Measurements from ENCODE around the gene STRIP1. TPM values are rescaled to one million over a fixed set of nuclear protein-coding genes. Genes with fewer than 3 reads are reported as not detected.

STRIP1 gene
- total and polyA plus RNA-seq, 2 donors (not counting 3 experiments of a cell fraction or from before 2014, with no cell fraction given): 26.2 to 42.1 TPM

- POLR2A ChIA-PET: no interaction called here
- no peak overlapping the region for H3K9ac ChIP-seq (replicated peaks; ENCODE audit: extremely low read depth, insufficient read depth, low read length)
- no peak for FAIRE-seq
- no peak overlapping the region for H3K4me3 ChIP-seq (replicated peaks in 1 of 3; ENCODE audit: insufficient read depth in 1 of 3, low read depth in 1 of 3, low read length in 3 of 3)
- H3K4me2 ChIP-seq (ENCODE audit: insufficient read depth, low read length): no peak overlapping the region
- H3K79me2 ChIP-seq (ENCODE audit: control insufficient read depth, insufficient read depth, low read length): no peaks in the 10 kb centered on the region
- no peak for DNase-seq (ENCODE audit: low read depth, low spot score)
- no peak overlapping the region for H2AFZ ChIP-seq (ENCODE audit: low read depth, low read length)
- intact Hi-C loops (cut with micrococcal nuclease) (no loop called here), dilution Hi-C loops (cut with MboI; ENCODE audit: extremely low pct_ligation_motif_present, low sequenced_read_pairs) (no loop called here)
- BruUV-seq (replicated peaks): no TSS peak
- H3K9me1 ChIP-seq (replicated peaks; ENCODE audit: control insufficient read depth, extremely low read depth, insufficient read depth, low read length): no peaks in the 10 kb centered on the region
- no peaks in the 10 kb centered on the region for H3K4me1 ChIP-seq (ENCODE audit: control insufficient read depth, extremely low read depth, insufficient read depth, low read length)
- TF ChIP-seq POLR2AphosphoS5 (IDR thresholded peaks at IDR 0.05; ENCODE audit: insufficient read depth, low read depth, low read length): no peak
- no peaks in the 10 kb centered on the region for H3K9me3 ChIP-seq (replicated peaks; ENCODE audit: control insufficient read depth, insufficient read depth, low read length)
- H3K36me3 ChIP-seq (ENCODE audit: control insufficient read depth in 2 of 2, extremely low read depth in 1 of 2, insufficient read depth in 2 of 2, low read length in 2 of 2): no peaks in the 10 kb centered on the region
- no peak overlapping the region for H3K27ac ChIP-seq (ENCODE audit: insufficient read depth, low read depth, low read length)
- H3K27me3 ChIP-seq (ENCODE audit: control insufficient read depth in 2 of 2, insufficient read depth in 2 of 2, low read length in 2 of 2): peaks cover 6 to 8% of the 10 kb centered on the region in 2 experiments
- no peaks in the 10 kb centered on the region for H4K20me1 ChIP-seq (replicated peaks; ENCODE audit: control insufficient read depth, extremely low read depth, insufficient read depth, low read length)
- CTCF ChIA-PET: interaction anchor here (1.2 to 13.7 kb wide), 4 partner anchors 10 to 396 kb away, joined by 4 to 272 read pairs (median 6); no protein-coding TSS in a partner anchor
These were observed 65.9 kb downstream of the STRIP1 start for GRCh38 chr1:110100335-110100734.

GRCh38 chr1:110102081-110102480 lies 67.7 kb downstream of the STRIP1 start:
- H3K4me3 ChIP-seq (replicated peaks in 1 of 3; ENCODE audit: insufficient read depth in 1 of 3, low read depth in 1 of 3, low read length in 3 of 3): no peak overlapping the region
- H3K9me1 ChIP-seq (replicated peaks; ENCODE audit: control insufficient read depth, extremely low read depth, insufficient read depth, low read length): no peaks in the 10 kb centered on the region
- no peaks in the 10 kb centered on the region for H4K20me1 ChIP-seq (replicated peaks; ENCODE audit: control insufficient read depth, extremely low read depth, insufficient read depth, low read length)
- H3K27me3 ChIP-seq (ENCODE audit: control insufficient read depth in 2 of 2, insufficient read depth in 2 of 2, low read length in 2 of 2): peaks cover 6 to 8% of the 10 kb centered on the region in 2 experiments
- ChIA-PET POLR2A (no interaction called here), CTCF (interaction anchor here (0.9 to 13.7 kb wide), 5 partner anchors 8 to 358 kb away, joined by 3 to 272 read pairs (median 7); no protein-coding TSS in a partner anchor)
- H3K4me2 ChIP-seq (ENCODE audit: insufficient read depth, low read length): no peak overlapping the region
- TF ChIP-seq POLR2AphosphoS5 (IDR thresholded peaks at IDR 0.05; ENCODE audit: insufficient read depth, low read depth, low read length) (no peak), GATA2 (IDR thresholded peaks at IDR 0.05; ENCODE audit: insufficient read depth, insufficient read length, low read depth, low read length) (no peak), FOS (IDR thresholded peaks at IDR 0.05; ENCODE audit: borderline replicate concordance, insufficient read depth, low read length) (no peak), POLR2A (IDR thresholded peaks at IDR 0.05; ENCODE audit: low read depth, low read length) (no peak), CTCF (IDR thresholded peaks at IDR 0.05; ENCODE audit: extremely low read depth in 1 of 2, insufficient read depth in 1 of 2, low read depth in 1 of 2, low read length in 2 of 2) (no peak), MYC (IDR thresholded peaks at IDR 0.05; ENCODE audit: low read depth, low read length) (no peak), JUN (IDR thresholded peaks at IDR 0.05; ENCODE audit: borderline replicate concordance, insufficient read depth, insufficient read length, low read depth) (no peak), EZH2 (IDR thresholded peaks at IDR 0.05; ENCODE audit: borderline replicate concordance, low read depth, low read length, severe bottlenecking) (no peak)
- TF ChIP-seq, protein P1, sequence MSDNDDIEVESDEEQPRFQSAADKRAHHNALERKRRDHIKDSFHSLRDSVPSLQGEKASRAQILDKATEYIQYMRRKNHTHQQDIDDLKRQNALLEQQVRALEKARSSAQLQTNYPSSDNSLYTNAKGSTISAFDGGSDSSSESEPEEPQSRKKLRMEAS (IDR thresholded peaks at IDR 0.05; ENCODE audit: insufficient read depth, insufficient read length): no peak
- H3K4me1 ChIP-seq (ENCODE audit: control insufficient read depth, extremely low read depth, insufficient read depth, low read length): no peaks in the 10 kb centered on the region
- no peak for DNase-seq (ENCODE audit: low read depth, low spot score)
- no peaks in the 10 kb centered on the region for H3K9me3 ChIP-seq (replicated peaks; ENCODE audit: control insufficient read depth, insufficient read depth, low read length)
- intact Hi-C loops (cut with micrococcal nuclease): no loop called here
- no peak overlapping the region for H3K9ac ChIP-seq (replicated peaks; ENCODE audit: extremely low read depth, insufficient read depth, low read length)
- dilution Hi-C loops (cut with MboI; ENCODE audit: extremely low pct_ligation_motif_present, low sequenced_read_pairs): no loop called here
- no TSS peak for BruUV-seq (replicated peaks)
- H2AFZ ChIP-seq (ENCODE audit: low read depth, low read length): no peak overlapping the region
- no peak for FAIRE-seq
- H3K36me3 ChIP-seq (ENCODE audit: control insufficient read depth in 2 of 2, extremely low read depth in 1 of 2, insufficient read depth in 2 of 2, low read length in 2 of 2): no peaks in the 10 kb centered on the region
- no peak overlapping the region for H3K27ac ChIP-seq (ENCODE audit: insufficient read depth, low read depth, low read length)
- no peaks in the 10 kb centered on the region for H3K79me2 ChIP-seq (ENCODE audit: control insufficient read depth, insufficient read depth, low read length)

Measured in endothelial cell of umbilical vein (primary cell).